CD4-positive, alpha-beta T cell treated with Interleukin-6 at 100 ng/mL for 8 hours (primary cell): ENCODE results near the gene SNX9.

Experiments used
- DNase-seq: peaks from one replicate; pipeline ENCODE4 v3.0.0-alpha.2; 2020; ENCODE audit warnings: mixed read lengths, low spot score

SNX9 gene

GRCh38 chr6:157804448-157805327 lies 18.4 kb upstream of the SNX9 start:
- no peak for DNase-seq

- no peak for DNase-seq
These were observed 16.8 kb upstream of the SNX9 start for GRCh38 chr6:157806131-157806855.

- DNase-seq: no peak
These were observed 16.2 kb upstream of the SNX9 start for GRCh38 chr6:157806856-157807215.

- DNase-seq: no peak
These were observed 14.6 kb upstream of the SNX9 start for GRCh38 chr6:157808405-157808950.

- no peak for DNase-seq
These were observed 13.4 kb upstream of the SNX9 start for GRCh38 chr6:157809613-157810012.

- no peak for DNase-seq
These were observed 11.9 kb upstream of the SNX9 start for GRCh38 chr6:157811137-157811475.

- no peak for DNase-seq
These were observed 11.4 kb upstream of the SNX9 start for GRCh38 chr6:157811476-157812173.

GRCh38 chr6:157812425-157813171 lies 10.4 kb upstream of the SNX9 start:
- DNase-seq: no peak

GRCh38 chr6:157813191-157813590 lies 9.9 kb upstream of the SNX9 start:
- no peak for DNase-seq

- DNase-seq: no peak
These were observed 9.1 kb upstream of the SNX9 start for GRCh38 chr6:157813750-157814455.

- peak; percentile 30 for DNase-seq
These were observed 8.2 kb upstream of the SNX9 start for GRCh38 chr6:157814883-157815282.

- no peak for DNase-seq
These were observed 1.6 kb upstream of the SNX9 start for GRCh38 chr6:157821342-157822033.

GRCh38 chr6:157822245-157823000 lies 623 bp upstream of the SNX9 start:
- no peak for DNase-seq

- DNase-seq: peak; percentile 59
These were observed 703 bp downstream of the SNX9 start for GRCh38 chr6:157823528-157824370.

- DNase-seq: no peak
These were observed 2.3 kb downstream of the SNX9 start for GRCh38 chr6:157825243-157825904.

- no peak for DNase-seq
These were observed 7.4 kb downstream of the SNX9 start for GRCh38 chr6:157830354-157831017.

GRCh38 chr6:157831018-157831369 lies 7.9 kb downstream of the SNX9 start:
- DNase-seq: no peak
